Nephron (organoid): ENCODE data around the gene SMAD7.

Experiments used
- H3K27ac Mint-ChIP-seq, 3 experiments: 2 replicates each; pipeline ENCODE4 v1.8.0; 2020; ENCODE audit warnings: mixed read lengths in 3 of 3, mild to moderate bottlenecking in 2 of 3, moderate library complexity in 1 of 3
- H3K27me3 Mint-ChIP-seq: 2 replicates; pipeline ENCODE4 v1.8.0; 2021; ENCODE audit warnings: low read depth, mild to moderate bottlenecking, moderate library complexity, mixed read lengths
- H3K36me3 Mint-ChIP-seq: 2 replicates; pipeline ENCODE4 v1.8.0; 2020; ENCODE audit warnings: low read depth, mixed read lengths
- H3K4me1 Mint-ChIP-seq: 2 replicates; pipeline ENCODE4 v1.8.0; 2020; ENCODE audit warnings: mixed read lengths
- H3K4me3 Mint-ChIP-seq, 3 experiments: 2 replicates each; pipeline ENCODE4 v1.8.0; 2020; ENCODE audit warnings: mild to moderate bottlenecking in 3 of 3, mixed read lengths in 3 of 3, moderate library complexity in 2 of 3
- H3K9me3 Mint-ChIP-seq: 2 replicates; pipeline ENCODE4 v1.8.0; 2020; ENCODE audit warnings: mixed read lengths
- CTCF ChIP-seq, 3 experiments: fragments of 200-600 bp; sonication (generic); IDR thresholded peaks; one replicate each; pipeline ENCODE4 v1.5.0; 2021; ENCODE audit warnings: antibody characterized with exemption in 3 of 3; ENCODE audit not compliant: unreplicated experiment in 3 of 3

SMAD7 gene

GRCh38 chr18:48898521-48898920 is 52.2 kb downstream of the SMAD7 start:
- H3K27me3 Mint-ChIP-seq, result peaks cover 4% of the 10 kb centered on the region
- H3K27ac Mint-ChIP-seq, result peak overlapping the region in 2 of 3 experiments; percentile 70 to 100

GRCh38 chr18:48897531-48897930 is 53.2 kb downstream of the SMAD7 start:
- H3K27me3 Mint-ChIP-seq, result peaks cover 8% of the 10 kb centered on the region
- no peak overlapping the region for H3K4me3 Mint-ChIP-seq
- H3K9me3 Mint-ChIP-seq, result peaks cover 9% of the 10 kb centered on the region
- TF ChIP-seq CTCF (IDR thresholded peaks at IDR 0.05; ENCODE audit: unreplicated experiment in 3 of 3), result no peak
- H3K4me1 Mint-ChIP-seq, result peaks cover 60% of the 10 kb centered on the region
- H3K27ac Mint-ChIP-seq, result peak overlapping the region in 2 of 3 experiments; percentile 11 to 42
- no peaks in the 10 kb centered on the region for H3K36me3 Mint-ChIP-seq

More at GRCh38 chr18:48898521-48898920, 52.2 kb downstream of the SMAD7 start:
- Mint-ChIP-seq H3K36me3 (no peaks in the 10 kb centered on the region), H3K4me3 (no peak overlapping the region), H3K4me1 (peaks cover 60% of the 10 kb centered on the region), H3K9me3 (peaks cover 9% of the 10 kb centered on the region)
- TF ChIP-seq CTCF (IDR thresholded peaks at IDR 0.05; ENCODE audit: unreplicated experiment in 3 of 3), result no peak

GRCh38 chr18:48896875-48897511 is 53.8 kb downstream of the SMAD7 start:
- peak overlapping the region in 2 of 3 experiments; percentile 11 to 42 for H3K27ac Mint-ChIP-seq
- H3K4me3 Mint-ChIP-seq, result no peak overlapping the region
- H3K9me3 Mint-ChIP-seq, result peaks cover 9% of the 10 kb centered on the region
- peak in 2 of 3 experiments; percentile 13 to 18 for TF ChIP-seq CTCF (IDR thresholded peaks at IDR 0.05; ENCODE audit: unreplicated experiment in 3 of 3)
- H3K36me3 Mint-ChIP-seq, result no peaks in the 10 kb centered on the region
- H3K4me1 Mint-ChIP-seq, result peaks cover 55% of the 10 kb centered on the region
- H3K27me3 Mint-ChIP-seq, result peaks cover 8% of the 10 kb centered on the region

- peaks cover 9% of the 10 kb centered on the region for H3K9me3 Mint-ChIP-seq
- no peak overlapping the region for H3K4me3 Mint-ChIP-seq
- peak overlapping the region in 2 of 3 experiments; percentile 73 to 89 for H3K27ac Mint-ChIP-seq
- H3K4me1 Mint-ChIP-seq, result peaks cover 51% of the 10 kb centered on the region
- no peaks in the 10 kb centered on the region for H3K36me3 Mint-ChIP-seq
- TF ChIP-seq CTCF (IDR thresholded peaks at IDR 0.05; ENCODE audit: unreplicated experiment in 3 of 3), result no peak
- peaks cover 8% of the 10 kb centered on the region for H3K27me3 Mint-ChIP-seq
Measured at GRCh38 chr18:48896326-48896874, 54.4 kb downstream of the SMAD7 start.

GRCh38 chr18:48894799-48895346 is 55.9 kb downstream of the SMAD7 start:
- Mint-ChIP-seq H3K27ac (peak overlapping the region in 2 of 3 experiments; percentile 65 to 74), H3K4me1 (peaks cover 49% of the 10 kb centered on the region), H3K4me3 (no peak overlapping the region), H3K9me3 (peaks cover 6% of the 10 kb centered on the region), H3K36me3 (no peaks in the 10 kb centered on the region), H3K27me3 (peaks cover 8% of the 10 kb centered on the region)
- no peak for TF ChIP-seq CTCF (IDR thresholded peaks at IDR 0.05; ENCODE audit: unreplicated experiment in 3 of 3)
